ENCODE results near the gene MARCHF10.
"Not testable (repeated sequence)": the region's sequence is repeated elsewhere in the genome, so short reads cannot be mapped to it uniquely, and the experiment has no call there.

DNA sequence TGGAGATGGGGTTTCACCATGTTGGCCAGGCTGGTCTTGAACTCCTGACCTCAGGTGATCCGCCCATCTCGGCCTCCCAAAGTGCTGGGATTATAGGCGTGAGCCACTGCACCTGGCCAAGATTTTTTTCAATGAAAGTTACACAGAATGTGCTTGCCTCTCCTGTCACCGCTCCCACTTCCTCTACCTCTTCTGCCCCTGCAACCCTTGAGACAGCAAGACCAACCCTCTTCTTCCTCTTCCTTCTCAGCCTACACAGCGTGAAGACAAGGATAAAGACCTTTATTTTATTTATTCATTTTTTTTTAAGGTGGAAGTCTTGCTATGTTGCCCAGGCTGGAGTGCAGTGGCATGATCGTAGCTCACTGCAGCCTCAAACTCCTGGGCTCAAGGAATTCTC, 23.0 kb upstream of the MARCHF10 start:
- TF ChIP-seq CTCF (conservative IDR thresholded peaks at IDR 0.05; ENCODE audit: low read depth, low read length); EZH2 (IDR thresholded peaks at IDR 0.05; ENCODE audit: low read length, unreplicated experiment): not testable (repeated sequence)

Data from PC-3 (cell line).